Measurements from ENCODE around the gene ZNF513. TPM values are rescaled to one million over a fixed set of nuclear protein-coding genes. Genes with fewer than 3 reads are reported as not detected.

ZNF513 gene
- total RNA-seq, 3 donors from 2014 or later: 22.6 to 32.0 (median 25.4) TPM

DNA sequence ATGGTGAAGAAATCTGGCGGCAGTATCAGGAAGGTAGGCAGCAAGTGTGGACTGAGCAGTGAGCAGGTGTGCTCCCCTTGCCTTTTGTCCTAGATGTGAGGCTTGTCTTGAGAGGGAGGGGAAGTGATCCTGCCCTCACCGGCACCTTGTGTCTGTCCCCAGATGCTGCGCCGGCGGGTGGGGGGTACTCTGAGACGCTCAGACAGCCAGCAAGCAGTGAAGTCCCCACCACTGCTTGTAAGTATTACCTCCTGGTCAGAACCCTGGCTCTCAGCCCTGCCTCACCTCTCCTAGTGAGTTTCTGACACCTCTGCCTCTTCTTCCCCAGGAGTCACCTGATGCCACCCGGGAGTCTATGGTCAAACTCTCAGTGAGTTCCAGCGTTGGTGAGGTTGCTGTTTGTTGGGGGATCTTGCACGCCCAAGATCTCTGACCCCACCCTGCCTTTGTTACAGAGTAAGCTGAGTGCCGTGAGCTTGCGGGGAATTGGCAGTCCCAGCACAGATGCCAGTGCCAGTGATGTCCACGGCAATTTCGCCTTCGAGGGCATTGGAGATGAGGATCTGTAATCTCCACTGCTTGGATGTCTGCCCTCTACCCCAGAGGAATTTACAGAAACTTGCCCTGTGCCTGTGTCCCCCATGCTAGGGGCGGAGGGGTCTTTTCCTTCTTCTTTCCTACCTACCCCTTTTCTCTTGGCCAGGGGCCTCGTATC is 4.2 kb downstream of the ZNF513 start:
- H3K9me3 ChIP-seq: no peaks in the 10 kb centered on the region
- peaks cover 29% of the 10 kb centered on the region for H3K4me1 ChIP-seq (ENCODE audit: low read depth)
- DNase-seq (no peak), ATAC-seq (no peak)
- H3K4me3 ChIP-seq: no peak overlapping the region
- no peak for TF ChIP-seq CTCF (IDR thresholded peaks at IDR 0.05)
- H3K36me3 ChIP-seq (ENCODE audit: low read depth): peaks cover 10% of the 10 kb centered on the region
- intact Hi-C loops (cut with DNase I, micrococcal nuclease): no loop called here

- Histone ChIP-seq H3K36me3 (ENCODE audit: low read depth) (peaks cover 10% of the 10 kb centered on the region), H3K4me1 (ENCODE audit: low read depth) (peaks cover 30% of the 10 kb centered on the region), H3K4me3 (no peak overlapping the region), H3K9me3 (no peaks in the 10 kb centered on the region)
- TF ChIP-seq CTCF (IDR thresholded peaks at IDR 0.05): no peak
- ATAC-seq: no peak
- no peak for DNase-seq
- intact Hi-C loops (cut with DNase I, micrococcal nuclease): no loop called here
Measured at GRCh38 chr2:27375513-27376099, 4.9 kb downstream of the ZNF513 start.

GRCh38 chr2:27373567-27373966 is 7.0 kb downstream of the ZNF513 start:
- intact Hi-C loops (cut with DNase I, micrococcal nuclease): no loop called here

DNA sequence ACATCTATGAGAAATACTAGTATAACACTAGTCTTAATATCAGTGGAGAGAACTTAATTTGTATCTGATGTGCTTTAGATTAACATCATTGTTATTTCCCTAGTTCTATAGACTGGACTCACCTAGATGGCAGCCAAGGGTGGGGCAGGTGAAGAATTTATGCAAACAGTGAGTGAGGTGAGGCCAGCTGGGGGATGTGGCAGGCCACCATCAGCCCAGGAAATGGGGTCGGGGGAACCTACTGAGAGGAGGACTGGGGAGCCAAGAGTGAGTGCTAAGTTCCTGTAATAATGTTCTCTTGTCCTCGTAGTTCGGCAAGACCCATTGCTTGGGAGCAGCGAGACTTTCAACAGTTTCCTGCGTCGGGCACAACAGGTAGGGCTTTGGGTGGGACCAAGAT is 7.6 kb downstream of the ZNF513 start:
- Histone ChIP-seq H3K4me3 (no peak overlapping the region), H3K4me1 (ENCODE audit: low read depth) (peaks cover 24% of the 10 kb centered on the region), H3K9me3 (no peaks in the 10 kb centered on the region), H3K36me3 (ENCODE audit: low read depth) (peaks cover 13% of the 10 kb centered on the region)
- DNase-seq: no peak
- intact Hi-C loops (cut with DNase I, micrococcal nuclease): no loop called here
- ATAC-seq: no peak
- no peak for TF ChIP-seq CTCF (IDR thresholded peaks at IDR 0.05)

More at GRCh38 chr2:27373567-27373966, 7.0 kb downstream of the ZNF513 start:
- Histone ChIP-seq H3K4me1 (ENCODE audit: low read depth) (peaks cover 27% of the 10 kb centered on the region), H3K9me3 (no peaks in the 10 kb centered on the region), H3K4me3 (no peak overlapping the region), H3K36me3 (ENCODE audit: low read depth) (peaks cover 13% of the 10 kb centered on the region)
- no peak for TF ChIP-seq CTCF (IDR thresholded peaks at IDR 0.05)
- DNase-seq: no peak
- no peak for ATAC-seq

DNA sequence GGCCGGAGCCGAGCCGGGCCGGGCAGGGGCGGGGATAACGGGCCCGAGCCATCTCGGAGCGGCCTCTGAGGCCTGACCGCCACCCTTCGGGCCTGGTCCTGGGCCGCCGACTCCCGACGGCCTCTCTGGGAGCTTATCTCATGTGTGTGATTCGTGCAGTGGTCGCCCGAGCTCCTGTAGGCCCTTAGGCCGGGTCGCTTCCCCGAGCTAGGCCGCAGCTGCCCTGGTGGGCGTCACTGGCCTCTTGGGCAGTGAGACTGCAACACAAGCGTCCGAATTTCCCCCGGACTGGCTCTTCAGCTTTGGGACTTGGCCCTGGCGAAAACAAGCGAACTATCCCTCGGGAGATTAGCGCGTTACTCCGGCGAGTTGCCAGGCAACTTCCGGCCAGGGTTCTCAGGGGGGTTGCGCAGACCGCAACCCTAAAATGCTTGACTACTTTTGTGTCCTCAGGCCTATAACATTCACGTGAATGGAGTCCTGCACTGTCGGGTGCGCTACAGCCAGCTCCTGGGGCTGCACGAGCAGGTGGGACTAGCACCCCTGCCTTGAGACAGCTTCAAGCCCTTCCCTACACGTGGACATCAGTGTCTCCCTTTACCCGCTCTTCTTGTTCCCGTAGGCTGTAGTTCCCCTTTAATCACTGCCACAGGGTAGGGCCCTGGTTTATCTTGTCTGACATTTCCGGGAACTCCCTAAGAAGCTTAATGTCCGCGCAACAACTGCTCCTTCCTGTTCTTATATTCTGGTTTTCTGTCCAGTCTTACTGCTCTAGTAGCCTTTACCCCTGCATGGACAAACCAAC is 9.5 kb downstream of the ZNF513 start:
- H3K36me3 ChIP-seq (ENCODE audit: low read depth): peaks cover 17% of the 10 kb centered on the region
- ATAC-seq: peak; percentile 53
- intact Hi-C loops (cut with DNase I, micrococcal nuclease): no loop called here

More for the DNA sequence above, 9.5 kb downstream of the ZNF513 start:
- peak in 1 of 3 donors; percentile 70 for DNase-seq
- TF ChIP-seq CTCF (IDR thresholded peaks at IDR 0.05): no peak
- H3K9me3 ChIP-seq: no peaks in the 10 kb centered on the region
- peak overlapping the region; percentile 97 for H3K4me3 ChIP-seq
- peaks cover 24% of the 10 kb centered on the region for H3K4me1 ChIP-seq (ENCODE audit: low read depth)
